Measurements from ENCODE around the gene CCDC82. TPM values are rescaled to one million over a fixed set of nuclear protein-coding genes. Genes with fewer than 3 reads are reported as not detected.

The CCDC82 gene
- total RNA-seq, 1 donor from 2014 or later: 26.2 TPM

- Histone ChIP-seq H3K27ac (ENCODE audit: low read depth, low read length) (no peak overlapping the region), H3K79me2 (ENCODE audit: insufficient read depth, low read length) (peaks cover 96% of the 10 kb centered on the region), H3K9ac (ENCODE audit: low read length) (no peak overlapping the region), H3K9me3 (ENCODE audit: insufficient read depth, low read depth, low read length) (no peaks in the 10 kb centered on the region), H3K4me2 (ENCODE audit: low read length) (no peak overlapping the region), H4K20me1 (ENCODE audit: insufficient read depth, low read length) (no peaks in the 10 kb centered on the region), H3K27me3 (ENCODE audit: insufficient read depth, low read length) (no peaks in the 10 kb centered on the region), H3K4me3 (ENCODE audit: insufficient read depth, low read depth, low read length) (no peak overlapping the region), H3K4me1 (ENCODE audit: insufficient read depth, low read length) (peaks cover 40% of the 10 kb centered on the region), H2AFZ (ENCODE audit: low read depth, low read length) (no peak overlapping the region), H3K36me3 (ENCODE audit: insufficient read depth, low read length) (no peaks in the 10 kb centered on the region)
- FAIRE-seq (no peak), DNase-seq (ENCODE audit: low read depth) (no peak)
- Mint-ChIP-seq H3K9me3 (ENCODE audit: unreplicated experiment) (no peaks in the 10 kb centered on the region), H3K27me3 (ENCODE audit: low read depth, unreplicated experiment) (no peaks in the 10 kb centered on the region), H3K27ac (ENCODE audit: unreplicated experiment) (no peak overlapping the region), H3K4me3 (ENCODE audit: unreplicated experiment) (no peak overlapping the region), H3K4me1 (ENCODE audit: low read depth, unreplicated experiment) (peaks cover 88% of the 10 kb centered on the region), H3K36me3 (ENCODE audit: low read depth, unreplicated experiment) (peaks cover 21% of the 10 kb centered on the region)
- TF ChIP-seq EZH2 (IDR thresholded peaks at IDR 0.05; ENCODE audit: insufficient read depth, low read length) (no peak), CTCF (IDR thresholded peaks at IDR 0.05; ENCODE audit: insufficient read depth, low read depth, low read length) (no peak)
These were observed 69.6 kb downstream of the CCDC82 start for GRCh38 chr11:96319898-96320656.

- Histone ChIP-seq H3K9ac (ENCODE audit: low read length) (no peak overlapping the region), H4K20me1 (ENCODE audit: insufficient read depth, low read length) (no peaks in the 10 kb centered on the region), H3K27me3 (ENCODE audit: insufficient read depth, low read length) (no peaks in the 10 kb centered on the region), H3K9me3 (ENCODE audit: insufficient read depth, low read depth, low read length) (no peaks in the 10 kb centered on the region), H3K4me1 (ENCODE audit: insufficient read depth, low read length) (peaks cover 40% of the 10 kb centered on the region), H3K36me3 (ENCODE audit: insufficient read depth, low read length) (no peaks in the 10 kb centered on the region), H3K79me2 (ENCODE audit: insufficient read depth, low read length) (peaks cover 98% of the 10 kb centered on the region), H3K4me3 (ENCODE audit: insufficient read depth, low read depth, low read length) (no peak overlapping the region), H2AFZ (ENCODE audit: low read depth, low read length) (no peak overlapping the region), H3K4me2 (ENCODE audit: low read length) (no peak overlapping the region), H3K27ac (ENCODE audit: low read depth, low read length) (no peak overlapping the region)
- Mint-ChIP-seq H3K27me3 (ENCODE audit: low read depth, unreplicated experiment) (no peaks in the 10 kb centered on the region), H3K36me3 (ENCODE audit: low read depth, unreplicated experiment) (peaks cover 19% of the 10 kb centered on the region), H3K4me3 (ENCODE audit: unreplicated experiment) (no peak overlapping the region), H3K9me3 (ENCODE audit: unreplicated experiment) (no peaks in the 10 kb centered on the region), H3K4me1 (ENCODE audit: low read depth, unreplicated experiment) (peaks cover 88% of the 10 kb centered on the region), H3K27ac (ENCODE audit: unreplicated experiment) (no peak overlapping the region)
- TF ChIP-seq CTCF (IDR thresholded peaks at IDR 0.05; ENCODE audit: insufficient read depth, low read depth, low read length) (no peak), EZH2 (IDR thresholded peaks at IDR 0.05; ENCODE audit: insufficient read depth, low read length) (no peak)
- no peak for DNase-seq (ENCODE audit: low read depth)
- no peak for FAIRE-seq
These were observed 70.9 kb downstream of the CCDC82 start for GRCh38 chr11:96318850-96319249.

GRCh38 chr11:96318399-96318798 is 71.3 kb downstream of the CCDC82 start:
- H3K4me1 Mint-ChIP-seq (ENCODE audit: low read depth, unreplicated experiment): peaks cover 88% of the 10 kb centered on the region

More at GRCh38 chr11:96318399-96318798, 71.3 kb downstream of the CCDC82 start:
- H3K4me2 ChIP-seq (ENCODE audit: low read length): no peak overlapping the region
- H3K4me1 ChIP-seq (ENCODE audit: insufficient read depth, low read length): peaks cover 40% of the 10 kb centered on the region
- H3K79me2 ChIP-seq (ENCODE audit: insufficient read depth, low read length): peaks cover 98% of the 10 kb centered on the region
- no peaks in the 10 kb centered on the region for H3K36me3 ChIP-seq (ENCODE audit: insufficient read depth, low read length)
- no peak for TF ChIP-seq CTCF (IDR thresholded peaks at IDR 0.05; ENCODE audit: insufficient read depth, low read depth, low read length)
- no peak for TF ChIP-seq EZH2 (IDR thresholded peaks at IDR 0.05; ENCODE audit: insufficient read depth, low read length)
- peaks cover 19% of the 10 kb centered on the region for H3K36me3 Mint-ChIP-seq (ENCODE audit: low read depth, unreplicated experiment)
- H3K27me3 ChIP-seq (ENCODE audit: insufficient read depth, low read length): no peaks in the 10 kb centered on the region
- no peak for FAIRE-seq
- H3K9me3 ChIP-seq (ENCODE audit: insufficient read depth, low read depth, low read length): no peaks in the 10 kb centered on the region
- no peaks in the 10 kb centered on the region for H4K20me1 ChIP-seq (ENCODE audit: insufficient read depth, low read length)
- DNase-seq (ENCODE audit: low read depth): no peak
- H2AFZ ChIP-seq (ENCODE audit: low read depth, low read length): no peak overlapping the region
- H3K27ac Mint-ChIP-seq (ENCODE audit: unreplicated experiment): no peak overlapping the region
- H3K4me3 ChIP-seq (ENCODE audit: insufficient read depth, low read depth, low read length): no peak overlapping the region
- H3K9ac ChIP-seq (ENCODE audit: low read length): no peak overlapping the region
- no peaks in the 10 kb centered on the region for H3K27me3 Mint-ChIP-seq (ENCODE audit: low read depth, unreplicated experiment)
- no peak overlapping the region for H3K4me3 Mint-ChIP-seq (ENCODE audit: unreplicated experiment)
- H3K27ac ChIP-seq (ENCODE audit: low read depth, low read length): no peak overlapping the region
- H3K9me3 Mint-ChIP-seq (ENCODE audit: unreplicated experiment): no peaks in the 10 kb centered on the region
